Bone marrow (tissue), 2 donors: ENCODE measurements around the gene LIMK1.
"Not testable (repeated sequence)": the region's sequence is repeated elsewhere in the genome, so short reads cannot be mapped to it uniquely, and the experiment has no call there.

Experiments used
- DNase-seq, 2 donors: peaks; one replicate each; lab custom pipeline; 2025; lab: John Stamatoyannopoulos, UW

Gene LIMK1

DNA sequence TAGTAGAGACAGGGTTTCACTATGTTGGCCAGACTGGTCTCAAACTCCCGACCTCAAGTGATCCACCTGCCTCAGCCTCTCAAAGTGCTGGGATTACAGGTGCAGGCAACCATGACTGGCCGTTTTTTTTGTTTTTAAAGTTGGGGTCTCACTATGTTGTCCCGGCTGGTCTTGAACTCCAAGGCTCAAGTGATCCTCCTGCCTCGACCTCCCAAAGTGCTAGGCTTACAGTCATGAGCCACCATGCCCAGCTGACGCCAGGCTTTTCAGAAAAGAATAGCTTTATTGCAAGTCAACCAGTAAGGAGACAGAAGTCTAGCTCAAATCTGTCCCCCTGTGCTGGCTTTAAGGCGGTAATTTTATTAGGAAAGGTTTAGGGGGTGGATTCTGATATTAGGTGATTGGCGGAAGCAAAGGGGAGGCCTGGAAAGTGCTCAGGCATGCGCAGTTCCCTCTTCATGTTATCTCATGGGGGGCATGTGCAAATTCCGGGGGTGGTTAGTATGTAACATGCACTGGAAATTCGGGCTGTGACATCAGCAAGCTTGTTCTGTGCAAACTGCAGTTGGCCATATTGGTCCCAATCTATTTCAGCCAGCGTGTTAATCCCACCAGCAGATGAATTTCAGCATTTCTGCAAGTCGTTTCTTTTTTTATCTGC, 42.7 kb downstream of the LIMK1 start:
- DNase-seq, result no peak

DNA sequence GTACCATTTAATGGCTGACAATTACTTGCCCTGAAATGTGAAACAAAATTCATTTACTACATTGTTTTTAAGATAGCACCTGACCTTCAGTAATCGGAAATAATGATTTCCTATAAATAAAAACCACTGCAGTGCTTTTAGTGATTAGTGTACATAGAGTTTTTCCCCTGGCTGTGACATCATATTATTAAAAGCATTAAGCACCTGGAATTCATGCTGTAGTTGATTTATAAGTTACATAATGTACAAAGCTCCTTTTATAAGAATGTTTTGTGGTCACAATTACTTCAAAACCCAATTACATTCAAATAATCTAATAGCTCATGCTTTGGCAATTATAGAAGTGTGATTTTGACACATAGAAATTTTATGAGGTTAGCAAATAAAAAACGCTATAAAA, 46.3 kb downstream of the LIMK1 start:
- no peak for DNase-seq

DNA sequence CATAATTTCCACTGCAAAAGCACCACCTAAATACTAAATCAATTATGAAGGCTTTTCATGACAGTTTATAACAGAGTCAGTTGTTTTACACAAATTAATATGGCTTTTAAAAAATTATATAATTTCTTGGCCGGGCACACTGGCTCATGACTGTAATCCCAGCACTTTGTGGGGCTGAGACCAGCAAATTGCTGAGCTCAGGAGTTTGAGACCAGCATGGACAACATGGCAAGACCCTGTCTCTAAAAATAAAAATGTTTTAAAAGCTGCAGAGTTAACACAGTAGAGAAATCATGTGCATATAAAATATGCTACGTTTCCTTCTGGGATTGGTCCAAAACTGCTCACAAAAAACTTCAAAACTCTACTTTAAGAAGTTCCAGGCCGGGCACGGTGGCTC, 46.9 kb downstream of the LIMK1 start:
- DNase-seq, result no peak

DNA sequence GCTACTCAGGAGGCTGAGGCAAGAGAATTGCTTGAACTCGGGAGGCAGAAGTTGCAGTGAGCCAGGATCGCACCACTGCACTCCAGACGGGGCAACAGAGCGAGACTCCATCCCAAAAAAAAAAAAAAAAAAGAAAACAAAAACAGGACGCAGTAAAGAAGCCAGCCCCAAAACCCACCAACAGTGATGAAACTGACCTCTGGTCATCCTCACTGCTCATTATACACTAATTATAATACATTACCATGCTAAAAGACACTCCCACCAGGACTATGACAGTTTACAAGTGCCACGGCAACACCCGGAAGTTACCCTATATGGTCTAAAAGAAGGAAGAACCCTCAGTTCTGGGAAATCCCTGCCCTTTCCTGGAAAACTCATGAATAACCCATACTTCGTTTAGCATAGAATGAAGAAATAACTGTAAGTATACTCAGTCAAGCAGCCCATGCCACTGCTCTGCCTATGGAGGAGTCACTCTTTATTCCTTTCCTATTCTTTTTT, 50.6 kb downstream of the LIMK1 start:
- no peak for DNase-seq

DNA sequence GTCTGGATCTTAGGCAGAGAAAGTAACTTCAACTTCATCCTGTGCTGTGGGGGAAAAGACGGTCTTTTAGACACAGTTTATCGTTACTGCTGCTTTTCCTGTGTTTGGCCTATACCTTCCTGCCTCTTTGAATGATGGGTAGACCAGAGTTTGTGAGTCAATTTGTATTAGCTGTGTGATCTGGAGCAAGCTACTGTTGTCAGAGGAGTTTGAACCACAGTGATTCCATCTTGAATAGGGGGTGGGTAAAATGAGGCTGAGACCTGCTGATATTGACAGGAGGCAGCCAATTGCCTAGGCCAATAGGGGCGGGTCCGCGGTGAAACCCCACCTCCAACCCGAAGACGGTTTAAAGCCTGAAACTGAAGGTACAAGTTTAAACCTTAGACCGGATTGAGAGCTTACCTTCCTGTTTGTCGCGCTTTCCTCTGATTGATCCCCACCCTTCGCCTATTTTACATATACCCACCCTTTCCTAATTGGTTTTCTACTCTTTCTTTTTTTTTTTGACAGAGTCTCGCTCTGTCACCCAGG, 54.8 kb downstream of the LIMK1 start:
- no peak for DNase-seq

DNA sequence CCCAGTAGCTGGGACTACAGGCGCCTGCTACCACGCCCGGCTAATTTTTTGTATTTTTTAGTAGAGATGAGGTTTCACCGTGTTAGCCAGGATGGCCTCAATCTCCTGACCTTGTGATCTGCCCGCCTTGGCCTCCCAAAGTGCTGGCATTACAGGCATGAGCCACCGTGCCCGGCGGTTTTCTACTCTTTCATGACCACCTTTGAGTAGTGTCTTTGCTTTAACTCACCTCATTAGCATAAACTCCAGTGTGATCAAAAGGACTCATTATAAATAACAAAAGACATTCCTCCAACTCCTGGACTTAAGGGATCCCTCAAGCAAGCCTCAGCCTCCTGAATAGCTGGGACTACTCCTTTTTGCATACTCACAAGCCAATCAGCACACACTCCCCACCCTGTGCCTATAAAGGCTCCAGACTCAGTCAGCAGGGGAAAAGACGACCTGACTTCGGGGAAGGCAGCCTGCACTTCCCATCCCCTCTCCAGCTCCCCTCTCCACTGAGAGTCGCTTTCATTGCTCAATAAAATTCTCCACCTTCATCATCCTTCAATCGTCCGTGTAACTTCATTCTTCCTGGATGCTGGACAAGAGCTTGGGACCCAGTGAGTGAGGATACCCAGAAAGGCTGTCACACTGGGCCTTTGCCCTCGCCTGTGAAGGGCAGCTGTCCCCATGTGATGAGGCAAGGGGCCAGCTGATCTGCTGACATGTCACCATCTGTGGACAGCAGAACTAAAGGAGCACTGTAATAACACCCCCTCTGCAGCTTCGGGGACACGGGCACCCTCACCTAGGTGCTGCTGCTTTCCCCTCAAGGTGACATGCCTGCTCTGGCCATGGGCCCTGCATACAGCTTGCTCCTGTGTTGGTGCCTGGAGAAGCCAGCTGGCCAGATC, 55.6 kb downstream of the LIMK1 start:
- DNase-seq, result no peak

DNA sequence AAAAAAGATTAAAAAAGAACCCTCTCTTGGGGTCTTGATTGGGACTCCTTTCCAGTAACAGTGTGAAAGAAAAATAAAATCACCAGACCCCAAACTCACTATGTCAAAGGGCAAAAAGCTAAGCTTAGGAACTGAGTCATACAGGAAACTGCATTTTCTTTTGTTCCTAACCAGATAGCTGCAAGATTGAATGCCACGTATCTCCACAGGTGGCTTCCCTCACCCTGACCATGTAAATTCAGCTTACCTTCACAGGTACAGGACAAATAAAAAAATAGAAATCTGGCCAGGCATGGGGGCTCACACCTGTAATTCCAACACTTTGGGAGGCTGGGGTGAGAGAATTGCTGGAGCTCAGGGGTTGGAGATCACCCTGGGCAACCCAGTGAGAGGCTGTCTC, 58.1 kb downstream of the LIMK1 start:
- no peak for DNase-seq

DNA sequence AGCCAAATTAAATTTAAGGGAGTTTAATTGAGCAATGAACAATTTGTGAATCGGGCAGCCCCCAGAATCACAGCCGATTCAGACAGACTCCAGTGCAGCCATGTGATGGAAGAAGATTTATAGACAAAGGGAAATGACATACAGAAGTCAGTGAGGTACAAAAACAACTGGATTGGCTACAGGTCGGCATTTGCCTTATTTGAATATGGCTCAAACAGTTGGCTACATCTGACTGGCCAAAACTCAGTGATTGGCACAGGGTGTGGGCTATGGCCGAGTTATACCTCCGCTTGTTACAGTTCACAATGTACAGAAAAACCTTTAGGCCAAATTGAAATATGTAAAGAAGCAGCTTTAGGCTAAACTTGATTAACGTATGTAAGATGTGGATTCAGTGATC, 59.8 kb downstream of the LIMK1 start:
- no peak for DNase-seq

DNA sequence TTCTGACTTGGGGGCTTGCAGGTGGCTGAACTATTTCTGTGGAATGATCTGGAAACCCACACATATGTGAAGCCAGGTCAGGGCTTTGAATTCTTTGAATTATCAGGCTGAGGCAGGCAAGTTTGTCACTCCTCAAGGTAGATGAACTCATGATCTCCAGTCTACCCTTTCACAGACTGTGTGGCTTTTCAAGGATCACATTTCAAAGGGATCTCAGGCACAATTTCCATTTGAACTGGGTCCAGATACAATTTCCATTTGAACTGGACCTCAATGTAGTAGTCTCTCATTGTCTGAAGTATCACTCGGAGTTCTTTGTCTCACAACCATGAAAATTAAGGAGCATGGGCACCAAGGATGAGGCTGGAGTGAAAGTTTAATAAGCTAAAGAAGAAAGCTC, 64.9 kb downstream of the LIMK1 start:
- DNase-seq, result no peak

DNA sequence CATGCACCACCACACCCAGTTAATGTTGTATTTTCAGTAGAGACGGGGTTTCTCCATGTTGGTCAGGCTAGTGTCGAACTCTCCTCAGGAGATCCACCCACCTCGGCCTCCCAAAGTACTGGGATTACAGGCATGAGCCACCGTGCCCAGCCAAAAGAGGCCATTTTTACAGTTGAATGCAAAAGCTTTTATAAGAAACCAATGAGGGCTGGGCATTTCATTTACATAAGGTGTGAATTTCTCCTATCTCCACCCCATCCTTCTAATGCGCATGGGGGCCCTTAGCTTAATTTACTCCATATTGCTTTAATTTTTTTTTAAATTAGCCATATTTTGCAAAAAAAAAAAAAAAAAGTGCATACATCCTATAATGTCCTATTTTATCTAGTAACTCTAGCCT, 65.5 kb downstream of the LIMK1 start:
- DNase-seq, result no peak

DNA sequence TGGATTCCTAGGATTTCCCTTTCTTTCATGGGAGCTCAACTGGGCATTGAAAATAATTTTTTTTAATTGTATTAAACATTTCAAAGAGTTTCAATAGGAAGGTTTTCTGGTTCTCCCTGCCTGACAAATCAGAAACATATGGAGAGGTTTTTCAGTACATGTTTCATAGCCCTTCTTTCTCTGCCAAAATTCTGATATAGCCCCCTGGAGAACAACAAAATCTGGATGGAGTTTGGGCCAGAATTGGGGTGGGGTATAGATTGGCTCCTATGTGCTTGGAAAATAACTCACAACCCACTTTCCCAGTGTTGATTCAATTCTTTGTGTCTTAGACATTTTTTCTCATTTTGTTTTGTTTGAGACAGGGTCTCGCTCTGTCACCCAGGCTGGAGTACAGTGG, 66.0 kb downstream of the LIMK1 start:
- DNase-seq, result no peak

DNA sequence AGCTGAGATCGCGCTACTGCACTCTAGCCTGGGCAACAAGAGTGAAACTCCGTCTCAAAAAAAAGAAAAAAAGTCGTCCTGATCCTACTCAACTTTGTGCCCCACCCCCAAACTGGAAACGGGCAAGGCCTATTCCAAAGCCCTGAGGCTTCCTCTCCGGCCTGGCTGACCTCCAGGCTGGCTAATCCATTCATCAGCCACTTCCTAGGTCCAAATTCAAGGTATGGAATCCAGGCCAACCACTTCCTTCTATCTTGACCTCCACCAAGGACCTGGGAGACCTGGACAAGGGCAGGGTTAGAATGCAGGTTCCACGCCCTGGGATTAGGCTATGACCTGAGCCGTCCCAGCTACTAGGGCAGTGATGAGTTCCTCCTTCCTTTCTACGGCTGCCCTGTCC, 70.1 kb downstream of the LIMK1 start:
- DNase-seq, result no peak

DNA sequence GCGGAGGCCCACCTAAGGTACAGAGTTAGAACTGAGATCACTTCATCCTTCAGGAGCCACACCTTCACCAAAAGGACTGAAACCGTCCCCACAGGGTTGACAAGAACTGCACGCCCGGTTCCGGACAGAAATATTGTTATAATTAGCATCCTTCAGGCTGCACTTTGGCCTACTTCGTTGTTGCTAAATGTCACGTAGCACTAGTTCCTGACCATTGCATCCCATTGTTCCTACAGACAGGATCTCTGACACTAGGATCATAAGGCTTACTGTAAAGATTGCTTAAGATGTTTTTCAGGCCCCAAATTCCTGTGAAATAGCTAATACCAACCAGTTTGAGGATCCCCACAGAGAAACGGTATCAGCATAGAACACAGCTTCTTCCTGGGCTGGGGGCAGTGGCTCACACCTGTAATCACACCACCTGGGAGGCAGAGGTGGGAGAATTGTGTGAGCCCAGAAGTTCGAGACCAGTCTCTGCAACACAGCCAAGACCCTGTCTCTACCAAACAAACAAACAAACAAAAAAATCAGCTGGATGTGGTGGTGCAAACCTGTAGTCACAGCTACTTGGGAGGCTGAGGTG, 72.3 kb downstream of the LIMK1 start:
- DNase-seq, result no peak

DNA sequence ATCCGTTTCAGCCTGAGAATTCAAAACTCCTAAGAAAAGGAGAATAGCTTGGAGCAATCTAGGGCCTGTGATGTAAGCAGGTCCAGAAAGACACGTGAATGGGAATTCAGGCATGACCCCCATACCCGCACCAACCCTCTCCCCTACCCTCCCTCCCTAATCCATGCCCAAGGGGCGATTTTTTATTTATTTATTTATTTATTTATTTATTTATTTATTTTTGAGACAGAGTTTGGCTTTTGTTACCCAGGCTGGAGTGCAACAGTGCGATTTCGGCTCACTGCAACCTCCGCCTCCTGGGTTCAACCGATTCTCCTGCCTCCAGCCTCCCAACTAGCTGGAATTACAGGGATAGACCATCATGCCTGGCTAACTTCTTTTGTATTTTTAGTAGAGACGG, 74.0 kb downstream of the LIMK1 start:
- no peak for DNase-seq

DNA sequence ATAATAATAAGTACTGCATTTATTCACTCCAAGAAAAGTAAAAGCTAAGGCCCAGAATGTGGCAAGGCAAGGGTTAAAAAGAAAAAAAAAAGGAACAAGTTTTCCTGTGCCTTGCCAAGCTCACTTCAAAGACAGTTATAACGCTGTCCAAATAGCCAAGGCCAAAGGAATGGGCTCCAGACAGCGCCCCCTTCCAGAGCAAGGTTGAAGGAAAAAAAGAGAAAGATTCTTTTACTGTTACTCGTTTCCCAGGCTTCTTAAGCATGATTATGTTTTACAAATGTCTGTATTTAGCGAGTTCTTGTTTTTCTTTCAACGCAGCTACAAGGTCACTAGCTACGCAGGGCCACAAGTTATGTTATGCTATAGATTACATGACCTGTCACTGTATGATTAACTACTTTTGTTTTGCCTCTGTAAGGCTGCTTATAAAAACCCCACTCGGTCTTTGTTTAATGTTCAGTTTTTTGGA, 81.4 kb downstream of the LIMK1 start:
- DNase-seq, result no peak

DNA sequence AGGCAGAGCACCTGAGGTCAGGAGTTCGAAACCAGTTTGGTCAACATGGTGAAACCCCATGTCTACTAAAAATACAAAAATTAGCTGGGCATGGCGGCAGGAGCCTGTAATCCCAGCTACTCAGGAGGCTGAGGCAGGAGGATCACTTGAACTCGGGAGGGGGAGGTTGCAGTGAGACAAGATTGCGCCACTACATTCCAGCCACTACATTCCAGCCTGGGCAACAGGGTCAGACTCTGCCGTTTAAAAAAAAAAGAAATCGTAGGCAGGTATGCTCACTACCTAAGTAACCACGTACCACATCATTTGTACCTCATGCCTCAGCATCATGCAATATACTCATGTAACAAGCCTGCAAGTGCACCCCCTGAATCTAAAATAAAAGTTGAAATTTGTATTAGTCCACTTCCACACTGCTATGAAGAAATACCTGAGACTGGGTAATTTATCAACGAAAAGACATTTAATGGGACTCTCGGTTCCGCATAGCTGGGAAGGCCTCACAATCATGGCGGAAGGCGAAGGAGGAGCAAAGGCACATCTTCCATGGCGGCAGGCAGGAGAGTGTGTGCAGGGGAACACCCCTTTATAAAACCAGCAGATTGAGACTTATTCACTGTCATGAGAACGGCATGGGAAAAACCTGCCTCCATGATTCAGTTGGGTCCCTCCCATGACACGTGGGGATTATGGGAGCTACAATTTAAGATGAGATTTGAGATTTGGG, 82.4 kb downstream of the LIMK1 start:
- DNase-seq, result no peak

DNA sequence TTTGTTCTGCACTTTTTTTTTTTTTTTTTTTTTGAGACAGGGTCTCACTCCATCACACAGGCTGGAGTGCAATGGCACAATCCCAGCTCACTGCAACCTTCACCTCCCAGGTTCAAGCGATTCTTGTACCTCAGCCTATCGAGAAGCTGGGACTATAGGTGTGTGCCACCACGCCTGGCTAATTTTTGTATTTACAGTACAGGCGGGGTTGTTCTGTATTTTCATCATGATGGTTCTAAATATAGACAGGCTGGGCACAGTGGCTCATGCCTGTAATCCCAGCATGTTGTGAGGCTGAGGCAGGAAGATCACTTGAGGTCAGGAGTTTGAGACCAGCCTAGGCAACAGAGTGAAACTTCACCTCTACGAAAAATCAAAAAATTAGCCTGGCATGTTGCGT, 83.7 kb downstream of the LIMK1 start:
- not testable (repeated sequence) for DNase-seq
